Measurements from ENCODE around the gene ARF1.

ARF1 gene

GRCh38 chr1:228134591-228134990 is 52.1 kb downstream of the ARF1 start:
- no peaks in the 10 kb centered on the region for H3K27me3 ChIP-seq (ENCODE audit: control insufficient read depth, insufficient read depth, low read length)
- no peak overlapping the region for H3K27ac ChIP-seq
- no peaks in the 10 kb centered on the region for H3K79me2 ChIP-seq
- H3K4me2 ChIP-seq (ENCODE audit: low read length), result no peak overlapping the region
- no peak overlapping the region for H3K4me3 ChIP-seq (ENCODE audit: low read depth, low read length)
- H3K36me3 ChIP-seq (ENCODE audit: control insufficient read depth, insufficient read depth, low read length), result no peaks in the 10 kb centered on the region
- H3K4me1 ChIP-seq, result no peaks in the 10 kb centered on the region
- no peak overlapping the region for H3K9ac ChIP-seq
- no peak overlapping the region for H2AFZ ChIP-seq
- TF ChIP-seq CTCF (IDR thresholded peaks at IDR 0.05), result no peak
- H3K9me3 ChIP-seq (ENCODE audit: control insufficient read depth, low read length), result no peaks in the 10 kb centered on the region

DNA sequence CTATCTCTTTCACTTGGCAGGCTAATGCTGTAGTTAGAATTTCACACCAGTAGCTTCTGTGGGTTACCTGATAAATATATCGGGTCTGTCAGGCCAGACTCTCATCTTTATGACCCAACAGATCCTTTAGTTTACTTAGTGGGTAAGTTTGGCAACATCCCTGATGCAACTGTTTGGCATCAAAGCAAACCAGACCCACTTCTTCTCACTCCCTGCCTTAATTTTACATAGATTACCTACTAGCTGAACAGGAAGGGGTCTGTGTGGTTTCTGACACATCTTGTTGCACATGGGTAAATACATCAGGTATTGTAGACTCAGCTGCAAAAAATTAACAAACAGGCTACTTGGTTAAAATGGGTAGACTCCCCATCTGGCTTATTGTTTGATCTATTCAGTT is 54.4 kb downstream of the ARF1 start:
- Histone ChIP-seq H3K9me3 (ENCODE audit: control insufficient read depth, low read length) (no peaks in the 10 kb centered on the region), H3K9ac (no peak overlapping the region), H2AFZ (no peak overlapping the region), H3K27ac (no peak overlapping the region), H3K79me2 (no peaks in the 10 kb centered on the region), H3K4me2 (ENCODE audit: low read length) (no peak overlapping the region), H3K27me3 (ENCODE audit: control insufficient read depth, insufficient read depth, low read length) (no peaks in the 10 kb centered on the region), H3K4me3 (ENCODE audit: low read depth, low read length) (no peak overlapping the region), H3K36me3 (ENCODE audit: control insufficient read depth, insufficient read depth, low read length) (no peaks in the 10 kb centered on the region), H3K4me1 (peaks cover 4% of the 10 kb centered on the region)
- TF ChIP-seq CTCF (IDR thresholded peaks at IDR 0.05), result no peak

GRCh38 chr1:228139406-228139930 is 57.0 kb downstream of the ARF1 start:
- Histone ChIP-seq H3K79me2 (peaks cover 24% of the 10 kb centered on the region), H3K27ac (peak overlapping the region; percentile 84), H3K36me3 (ENCODE audit: control insufficient read depth, insufficient read depth, low read length) (no peaks in the 10 kb centered on the region), H3K4me1 (peaks cover 4% of the 10 kb centered on the region), H3K4me2 (ENCODE audit: low read length) (peak overlapping the region; percentile 47), H3K27me3 (ENCODE audit: control insufficient read depth, insufficient read depth, low read length) (no peaks in the 10 kb centered on the region), H3K9ac (no peak overlapping the region), H3K4me3 (ENCODE audit: low read depth, low read length) (peak overlapping the region; percentile 94), H3K9me3 (ENCODE audit: control insufficient read depth, low read length) (no peaks in the 10 kb centered on the region), H2AFZ (peak overlapping the region; percentile 90)
- no peak for TF ChIP-seq CTCF (IDR thresholded peaks at IDR 0.05)

- TF ChIP-seq CTCF (IDR thresholded peaks at IDR 0.05), result peak; percentile 17
- Histone ChIP-seq H3K27me3 (ENCODE audit: control insufficient read depth, insufficient read depth, low read length) (no peaks in the 10 kb centered on the region), H3K27ac (peak within 1 kb of the TSS; percentile 84), H3K9me3 (ENCODE audit: control insufficient read depth, low read length) (no peaks in the 10 kb centered on the region), H3K4me2 (ENCODE audit: low read length) (peak within 1 kb of the TSS; percentile 97), H3K4me3 (ENCODE audit: low read depth, low read length) (peak within 1 kb of the TSS; percentile 94), H2AFZ (peak within 1 kb of the TSS; percentile 90), H3K36me3 (ENCODE audit: control insufficient read depth, insufficient read depth, low read length) (no peaks in the 10 kb centered on the region), H3K4me1 (peaks cover 4% of the 10 kb centered on the region), H3K79me2 (peaks cover 31% of the 10 kb centered on the region), H3K9ac (peak within 1 kb of the TSS; percentile 74)
Measured at GRCh38 chr1:228139931-228140723, 57.6 kb downstream of the ARF1 start, which contains the start of gene GUK1. Gene GUK1 (plus strand): TSS chr1:228140279. CDS start chr1:228140303, 24 bp downstream.

All from parathyroid adenoma (tissue), 2 donors.